Skeletal muscle satellite cell (primary cell): ENCODE measurements around the gene POLR1A.

Experiments used
- H3K27me3 ChIP-seq: 2 replicates; pipeline ENCODE4 v1.7.0; 2013; ENCODE audit warnings: low read length; ENCODE audit not compliant: control insufficient read depth, insufficient read depth
- H3K36me3 ChIP-seq: 2 replicates; pipeline ENCODE4 v1.7.0; 2013; ENCODE audit warnings: mild to moderate bottlenecking, control low read depth, low read length; ENCODE audit not compliant: insufficient read depth
- H3K4me1 ChIP-seq: 2 replicates; pipeline ENCODE4 v1.7.0; 2013; ENCODE audit warnings: low read length; ENCODE audit not compliant: control insufficient read depth, insufficient read depth
- H3K4me2 ChIP-seq: 2 replicates; pipeline ENCODE4 v1.7.0; 2013; ENCODE audit warnings: mild to moderate bottlenecking, low read length
- H3K4me3 ChIP-seq: 2 replicates; pipeline ENCODE4 v1.7.0; 2013; ENCODE audit warnings: low read length
- H3K9ac ChIP-seq: 2 replicates; pipeline ENCODE4 v1.7.0; 2013; ENCODE audit warnings: mild to moderate bottlenecking, low read depth, low read length, moderate library complexity
- H3K9me3 ChIP-seq: replicated peaks from 2 replicates; pipeline ENCODE4 v1.7.0; 2013; ENCODE audit warnings: mild to moderate bottlenecking, control low read depth, low read length

POLR1A gene

DNA sequence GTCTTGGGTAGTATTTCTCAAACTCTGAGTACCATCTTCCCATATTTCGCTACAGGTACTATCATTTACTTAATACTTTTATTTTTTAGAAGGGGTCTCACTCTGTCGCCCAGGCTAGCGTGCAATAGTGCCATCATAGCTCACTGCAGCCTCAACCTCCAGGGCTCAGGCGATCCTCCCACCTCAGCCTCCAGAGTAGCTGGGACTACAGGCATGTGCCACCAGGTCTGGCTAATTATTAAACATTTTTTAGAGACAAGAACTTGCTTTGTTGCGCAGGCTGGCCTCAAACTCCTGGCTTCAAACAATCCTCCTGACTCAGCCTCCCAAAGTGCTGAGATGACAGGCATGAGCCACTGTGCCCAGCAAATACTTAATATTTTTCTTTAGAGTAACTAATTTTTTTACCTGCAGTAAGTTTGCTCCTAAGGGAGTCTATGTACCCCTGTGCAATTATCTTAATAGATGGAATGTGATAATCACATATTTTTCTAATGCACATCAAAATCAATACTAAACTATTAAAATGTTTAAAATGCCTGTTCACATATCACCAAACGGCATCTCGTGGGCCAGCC, 116.3 kb downstream of the POLR1A start:
- Histone ChIP-seq H3K9me3 (no peaks in the 10 kb centered on the region), H3K36me3 (no peaks in the 10 kb centered on the region), H3K4me1 (peaks cover 6% of the 10 kb centered on the region), H3K4me2 (no peak overlapping the region), H3K9ac (no peak overlapping the region), H3K4me3 (no peak overlapping the region), H3K27me3 (peaks cover 2% of the 10 kb centered on the region)

- H3K4me3 ChIP-seq = no peak overlapping the region
- peaks cover 3% of the 10 kb centered on the region for H3K4me1 ChIP-seq
- H3K27me3 ChIP-seq = peaks cover 2% of the 10 kb centered on the region
- no peak overlapping the region for H3K9ac ChIP-seq
- H3K9me3 ChIP-seq = no peaks in the 10 kb centered on the region
- H3K36me3 ChIP-seq = no peaks in the 10 kb centered on the region
- H3K4me2 ChIP-seq = no peak overlapping the region
These were observed 116.8 kb downstream of the POLR1A start for GRCh38 chr2:85988914-85989270.

- no peak overlapping the region for H3K4me2 ChIP-seq
- H3K9ac ChIP-seq = no peak overlapping the region
- H3K36me3 ChIP-seq = no peaks in the 10 kb centered on the region
- H3K4me3 ChIP-seq = no peak overlapping the region
- H3K9me3 ChIP-seq = no peaks in the 10 kb centered on the region
- peaks cover 3% of the 10 kb centered on the region for H3K27me3 ChIP-seq
- H3K4me1 ChIP-seq = no peaks in the 10 kb centered on the region
These were observed 117.3 kb downstream of the POLR1A start for GRCh38 chr2:85988175-85988913.

DNA sequence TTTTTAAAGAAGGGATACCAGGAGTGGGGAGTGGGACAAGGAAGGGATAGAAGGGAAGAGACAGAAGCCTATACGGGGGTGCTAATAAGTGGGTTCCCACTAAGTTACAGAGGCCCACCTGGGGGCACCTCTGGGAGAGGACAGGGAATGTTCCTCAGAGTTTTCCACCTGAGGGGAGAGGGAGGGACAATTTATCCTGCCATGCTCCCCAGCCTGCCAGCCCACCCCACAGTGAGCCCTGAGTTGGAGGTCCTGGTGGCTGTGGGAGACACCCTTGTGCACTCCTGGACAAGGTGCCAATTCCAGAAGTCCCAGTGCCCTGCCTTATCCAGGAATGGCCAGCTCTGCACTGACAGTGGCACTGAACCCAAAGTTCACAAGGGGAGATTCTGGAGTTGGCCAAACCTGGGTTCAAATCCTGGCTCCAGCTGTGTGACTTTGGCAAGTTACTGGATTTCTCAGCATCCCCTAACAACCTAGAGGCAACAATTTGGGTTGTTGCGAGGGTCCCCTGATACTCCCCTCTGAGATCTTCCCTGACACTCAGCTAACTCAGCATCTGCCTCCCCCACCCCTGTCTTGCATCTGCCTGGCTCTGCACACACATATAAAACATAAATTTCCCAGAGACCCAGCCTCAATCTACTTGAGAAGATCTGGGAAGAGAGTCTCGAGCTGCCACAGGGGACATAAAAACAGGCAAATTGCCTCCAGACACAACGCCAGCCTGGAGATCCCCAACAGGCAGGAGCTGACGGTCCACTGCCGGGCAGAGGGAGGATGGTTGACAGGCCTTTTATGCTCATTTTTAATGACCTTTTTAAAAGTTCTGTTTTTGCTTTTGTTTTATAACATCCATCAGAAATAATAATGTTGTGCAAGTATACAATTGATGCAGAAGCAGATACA, 118.2 kb downstream of the POLR1A start:
- H3K4me1 ChIP-seq = no peaks in the 10 kb centered on the region
- H3K36me3 ChIP-seq = no peaks in the 10 kb centered on the region
- H3K4me2 ChIP-seq = no peak overlapping the region
- H3K9me3 ChIP-seq = no peaks in the 10 kb centered on the region
- peaks cover 10% of the 10 kb centered on the region for H3K27me3 ChIP-seq
- H3K9ac ChIP-seq = no peak overlapping the region
- H3K4me3 ChIP-seq = no peak overlapping the region

- no peak overlapping the region for H3K4me2 ChIP-seq
- H3K4me3 ChIP-seq = no peak overlapping the region
- peaks cover 10% of the 10 kb centered on the region for H3K27me3 ChIP-seq
- no peak overlapping the region for H3K9ac ChIP-seq
- no peaks in the 10 kb centered on the region for H3K36me3 ChIP-seq
- H3K4me1 ChIP-seq = no peaks in the 10 kb centered on the region
- H3K9me3 ChIP-seq = no peaks in the 10 kb centered on the region
These were observed 119.6 kb downstream of the POLR1A start for GRCh38 chr2:85986121-85986520.

DNA sequence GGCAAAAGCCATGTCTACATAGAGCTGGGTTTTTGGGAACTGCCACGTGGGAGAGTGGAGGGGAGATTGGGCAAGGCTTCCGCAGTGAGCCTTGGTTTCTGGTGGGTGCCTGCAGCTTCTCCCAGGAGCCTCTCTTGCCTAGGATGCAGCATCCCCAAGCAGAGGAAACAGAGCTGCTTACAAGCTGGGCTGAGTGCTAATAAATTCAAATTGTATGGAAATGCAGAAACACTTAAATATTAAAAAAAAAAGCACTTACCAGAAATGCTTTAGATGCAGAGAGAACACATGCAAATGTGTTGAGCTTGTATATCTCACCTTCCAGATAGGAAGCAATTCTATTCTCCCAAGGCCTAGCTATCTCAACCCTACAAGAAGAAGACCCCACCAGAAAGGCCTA, 120.9 kb downstream of the POLR1A start:
- Histone ChIP-seq H3K9ac (no peak overlapping the region), H3K4me2 (no peak overlapping the region), H3K9me3 (no peaks in the 10 kb centered on the region), H3K27me3 (peaks cover 10% of the 10 kb centered on the region), H3K36me3 (no peaks in the 10 kb centered on the region), H3K4me3 (no peak overlapping the region), H3K4me1 (no peaks in the 10 kb centered on the region)

DNA sequence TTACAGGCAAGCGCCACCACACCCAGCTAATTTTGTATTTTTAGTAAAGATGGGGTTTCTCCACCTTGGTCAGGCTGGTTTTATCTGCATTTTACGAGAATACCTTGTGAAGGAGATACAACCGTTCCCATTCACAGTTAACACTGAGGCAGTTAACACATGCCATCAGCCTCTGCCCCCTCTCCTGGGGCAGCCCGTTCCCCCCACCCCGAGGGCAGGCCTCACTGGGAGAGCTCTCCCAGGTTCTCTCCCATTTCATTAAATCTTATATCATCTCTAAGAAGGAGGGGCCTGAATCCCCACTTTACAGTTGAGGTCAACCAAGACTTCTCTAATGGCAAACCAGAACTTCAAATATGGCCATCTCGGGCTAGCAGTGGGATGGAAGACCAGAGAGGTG, 121.9 kb downstream of the POLR1A start:
- peaks cover 11% of the 10 kb centered on the region for H3K27me3 ChIP-seq
- peaks cover 2% of the 10 kb centered on the region for H3K4me1 ChIP-seq
- no peak overlapping the region for H3K4me3 ChIP-seq
- H3K9me3 ChIP-seq = no peaks in the 10 kb centered on the region
- no peak overlapping the region for H3K9ac ChIP-seq
- no peaks in the 10 kb centered on the region for H3K36me3 ChIP-seq
- no peak overlapping the region for H3K4me2 ChIP-seq

- Histone ChIP-seq H3K4me1 (peaks cover 6% of the 10 kb centered on the region), H3K36me3 (no peaks in the 10 kb centered on the region), H3K27me3 (peaks cover 27% of the 10 kb centered on the region)
These were observed 124.0 kb downstream of the POLR1A start for GRCh38 chr2:85981579-85982247.

GRCh38 chr2:85978883-85979780, 126.6 kb downstream of the POLR1A start:
- Histone ChIP-seq H3K27me3 (peaks cover 53% of the 10 kb centered on the region), H3K9me3 (no peaks in the 10 kb centered on the region), H3K4me1 (peaks cover 6% of the 10 kb centered on the region), H3K36me3 (no peaks in the 10 kb centered on the region), H3K9ac (no peak overlapping the region), H3K4me3 (no peak overlapping the region), H3K4me2 (no peak overlapping the region)

More at GRCh38 chr2:85981579-85982247, 124.0 kb downstream of the POLR1A start:
- Histone ChIP-seq H3K9me3 (no peaks in the 10 kb centered on the region), H3K9ac (no peak overlapping the region), H3K4me3 (no peak overlapping the region), H3K4me2 (no peak overlapping the region)

DNA sequence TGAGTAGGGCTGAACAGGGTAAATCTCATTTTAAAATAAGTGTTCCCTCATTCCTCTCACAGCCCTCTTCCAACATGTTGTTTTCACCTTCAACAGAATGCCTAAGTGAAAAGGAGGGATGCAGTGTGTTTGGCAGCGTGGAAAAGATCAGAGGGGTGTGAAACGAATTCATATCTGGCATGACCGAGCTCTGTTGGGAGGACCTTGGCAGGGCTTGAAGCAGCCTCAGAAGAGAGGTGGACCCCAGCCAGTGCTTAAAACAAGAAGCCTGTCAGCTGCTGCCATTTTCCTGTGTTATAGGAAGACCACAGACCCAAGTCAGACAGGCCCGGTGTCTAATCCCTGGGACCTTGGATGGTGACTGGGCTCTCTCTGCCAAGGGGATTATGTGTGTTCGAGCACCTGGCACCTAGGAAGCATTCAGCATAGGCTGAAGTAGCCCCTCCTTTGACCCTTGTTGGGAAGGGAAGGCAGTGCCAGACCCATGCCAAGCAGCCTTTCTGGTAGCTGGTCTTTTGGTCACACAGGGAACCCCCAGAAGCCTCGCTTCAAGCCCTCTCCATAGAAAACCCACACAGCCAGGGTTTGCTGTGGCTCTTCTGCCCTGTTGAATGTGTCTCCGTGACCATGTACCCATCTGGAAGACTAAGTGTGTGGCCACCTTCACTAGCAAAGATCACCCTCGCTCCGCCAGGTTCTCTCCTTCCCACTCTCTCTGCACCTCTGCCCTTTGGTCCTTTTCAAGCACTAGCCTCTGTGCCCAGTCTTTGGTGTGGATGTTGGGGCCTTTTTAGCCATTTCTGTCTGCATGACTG, 129.4 kb downstream of the POLR1A start:
- no peak overlapping the region for H3K9ac ChIP-seq
- no peak overlapping the region for H3K4me3 ChIP-seq
- H3K4me1 ChIP-seq = peaks cover 6% of the 10 kb centered on the region
- no peaks in the 10 kb centered on the region for H3K9me3 ChIP-seq
- no peak overlapping the region for H3K4me2 ChIP-seq
- peaks cover 48% of the 10 kb centered on the region for H3K27me3 ChIP-seq
- H3K36me3 ChIP-seq = no peaks in the 10 kb centered on the region
